Activated naive CD4-positive, alpha-beta T cell treated with anti-CD3 and anti-CD28 coated beads, Interleukin-2, amount 50 U/mL, for 72 hours (primary cell): ENCODE data around the gene ZNF609. TPM values are rescaled to one million over a fixed set of nuclear protein-coding genes. Genes with fewer than 3 reads are reported as not detected.
"Not testable (repeated sequence)": the region's sequence is repeated elsewhere in the genome, so short reads cannot be mapped to it uniquely, and the experiment has no call there.

ENCODE experiments used
- ATAC-seq, 2 donors: fragments of 150-1000 bp; cut with Tn5 transposase; 2 replicates each; pipeline ENCODE4 v1.10.0; 2021; ENCODE audit warnings: mild to moderate bottlenecking in 2 of 2, moderate library complexity in 2 of 2
- DNase-seq, 2 donors: peaks; one replicate each; pipeline ENCODE4 v3.0.0; 2021 to 2022; ENCODE audit warnings: low spot score in 2 of 2
- H3K27ac Mint-ChIP-seq, 2 donors: one replicate each; pipeline ENCODE4 v1.8.0; 2022; ENCODE audit warnings: mild to moderate bottlenecking in 2 of 2, mixed read lengths in 2 of 2
- H3K36me3 Mint-ChIP-seq, 2 donors: one replicate each; pipeline ENCODE4 v1.8.0; 2022; ENCODE audit warnings: mixed read lengths in 2 of 2
- H3K9me3 Mint-ChIP-seq, 2 donors: one replicate each; pipeline ENCODE4 v1.8.0; 2022; ENCODE audit warnings: mixed read lengths in 2 of 2
- total RNA-seq, 2 donors: library from RNA; stranded (reverse); gene quantifications; one replicate each; pipeline ENCODE4 v1.2.3, GENCODE V29; 2022

The ZNF609 gene
- total RNA-seq, 2 donors from 2014 or later: 35.4 to 53.0 TPM

- no peak for DNase-seq
- ATAC-seq: no peak
- H3K27ac Mint-ChIP-seq: no peak overlapping the region
- peaks cover 7 to 29% of the 10 kb centered on the region in 2 donors for H3K36me3 Mint-ChIP-seq
- peaks cover 8 to 19% of the 10 kb centered on the region in 2 donors for H3K9me3 Mint-ChIP-seq
Measured at GRCh38 chr15:64580696-64581407, 120.5 kb downstream of the ZNF609 start.

- ATAC-seq (no peak), DNase-seq (no peak)
- Mint-ChIP-seq H3K36me3 (peaks cover 7 to 29% of the 10 kb centered on the region in 2 donors), H3K9me3 (peaks cover 8 to 19% of the 10 kb centered on the region in 2 donors), H3K27ac (no peak overlapping the region)
Measured at GRCh38 chr15:64581408-64581761, 121.0 kb downstream of the ZNF609 start.

- peak overlapping the region in 1 of 2 donors; percentile 22 for H3K27ac Mint-ChIP-seq
- DNase-seq (no peak), ATAC-seq (no peak)
Measured at GRCh38 chr15:64582202-64582601, 121.8 kb downstream of the ZNF609 start.

GRCh38 chr15:64583519-64583918 lies 123.1 kb downstream of the ZNF609 start:
- peak overlapping the region; percentile 62 to 85 for H3K27ac Mint-ChIP-seq
- peaks cover 8 to 19% of the 10 kb centered on the region in 2 donors for H3K9me3 Mint-ChIP-seq
- DNase-seq: peak in 1 of 2 donors; percentile 20
- peaks cover 7 to 35% of the 10 kb centered on the region in 2 donors for H3K36me3 Mint-ChIP-seq
- ATAC-seq: peak; percentile 93

More at GRCh38 chr15:64582202-64582601, 121.8 kb downstream of the ZNF609 start:
- Mint-ChIP-seq H3K9me3 (peaks cover 8 to 19% of the 10 kb centered on the region in 2 donors), H3K36me3 (peaks cover 7 to 29% of the 10 kb centered on the region in 2 donors)

- H3K36me3 Mint-ChIP-seq: peaks cover 7 to 35% of the 10 kb centered on the region in 2 donors
- H3K9me3 Mint-ChIP-seq: peaks cover 8 to 19% of the 10 kb centered on the region in 2 donors
- ATAC-seq: no peak
- peak overlapping the region; percentile 62 to 85 for H3K27ac Mint-ChIP-seq
- no peak for DNase-seq
Measured at GRCh38 chr15:64583983-64584382, 123.6 kb downstream of the ZNF609 start.

- ATAC-seq: no peak
- Mint-ChIP-seq H3K9me3 (peaks cover 0 to 9% of the 10 kb centered on the region in 2 donors), H3K27ac (peak overlapping the region in 1 of 2 donors; percentile 48), H3K36me3 (peaks cover 1 to 18% of the 10 kb centered on the region in 2 donors)
- no peak for DNase-seq
Measured at GRCh38 chr15:64586259-64586870, 126.0 kb downstream of the ZNF609 start.

GRCh38 chr15:64586984-64587383 lies 126.6 kb downstream of the ZNF609 start:
- ATAC-seq: no peak
- H3K9me3 Mint-ChIP-seq: peaks cover 0 to 5% of the 10 kb centered on the region in 2 donors
- peaks cover 0 to 12% of the 10 kb centered on the region in 2 donors for H3K36me3 Mint-ChIP-seq
- no peak for DNase-seq
- no peak overlapping the region for H3K27ac Mint-ChIP-seq

- Mint-ChIP-seq H3K9me3 (no peaks in the 10 kb centered on the region), H3K36me3 (peaks cover 0 to 18% of the 10 kb centered on the region in 2 donors), H3K27ac (no peak overlapping the region)
- ATAC-seq (no peak), DNase-seq (no peak)
Measured at GRCh38 chr15:64589435-64590084, 129.2 kb downstream of the ZNF609 start.

GRCh38 chr15:64592845-64593244 lies 132.5 kb downstream of the ZNF609 start:
- not testable (repeated sequence) for ATAC-seq, DNase-seq, H3K9me3 Mint-ChIP-seq, H3K27ac Mint-ChIP-seq
- H3K36me3 Mint-ChIP-seq: peaks cover 0 to 12% of the 10 kb centered on the region in 2 donors

- Mint-ChIP-seq H3K27ac (peak overlapping the region; percentile 93 to 98), H3K9me3 (no peaks in the 10 kb centered on the region), H3K36me3 (peaks cover 0 to 12% of the 10 kb centered on the region in 2 donors)
- DNase-seq: no peak
- peak; percentile 63 to 90 for ATAC-seq
Measured at GRCh38 chr15:64596701-64597476, 136.5 kb downstream of the ZNF609 start.

- DNase-seq (peak in 1 of 2 donors; percentile 17), ATAC-seq (peak in 1 of 2 donors; percentile 23)
- Mint-ChIP-seq H3K27ac (peak overlapping the region; percentile 93 to 98), H3K9me3 (no peaks in the 10 kb centered on the region), H3K36me3 (peaks cover 0 to 12% of the 10 kb centered on the region in 2 donors)
Measured at GRCh38 chr15:64597477-64597822, 137.1 kb downstream of the ZNF609 start.

GRCh38 chr15:64599226-64599625 lies 138.8 kb downstream of the ZNF609 start:
- peaks cover 0 to 5% of the 10 kb centered on the region in 2 donors for H3K36me3 Mint-ChIP-seq
- DNase-seq: no peak
- ATAC-seq: no peak
- no peaks in the 10 kb centered on the region for H3K9me3 Mint-ChIP-seq
- peak overlapping the region in 1 of 2 donors; percentile 7 for H3K27ac Mint-ChIP-seq

GRCh38 chr15:64599716-64600115 lies 139.3 kb downstream of the ZNF609 start:
- Mint-ChIP-seq H3K27ac (peak overlapping the region in 1 of 2 donors; percentile 7), H3K36me3 (peaks cover 0 to 5% of the 10 kb centered on the region in 2 donors), H3K9me3 (no peaks in the 10 kb centered on the region)
- DNase-seq (no peak), ATAC-seq (no peak)

GRCh38 chr15:64600794-64601193 lies 140.4 kb downstream of the ZNF609 start:
- Mint-ChIP-seq H3K36me3 (peaks cover 0 to 5% of the 10 kb centered on the region in 2 donors), H3K9me3 (no peaks in the 10 kb centered on the region), H3K27ac (peak overlapping the region in 1 of 2 donors; percentile 7)
- DNase-seq (no peak), ATAC-seq (no peak)

- H3K36me3 Mint-ChIP-seq: peaks cover 0 to 5% of the 10 kb centered on the region in 2 donors
- no peak for DNase-seq
- H3K9me3 Mint-ChIP-seq: no peaks in the 10 kb centered on the region
- peak in 1 of 2 donors; percentile 56 for ATAC-seq
- H3K27ac Mint-ChIP-seq: no peak overlapping the region
Measured at GRCh38 chr15:64604319-64604718, 143.9 kb downstream of the ZNF609 start.

GRCh38 chr15:64607416-64607815 lies 147.0 kb downstream of the ZNF609 start:
- not testable (repeated sequence) for H3K36me3 Mint-ChIP-seq, DNase-seq, H3K9me3 Mint-ChIP-seq, H3K27ac Mint-ChIP-seq, ATAC-seq
